AG20443 (cell line): Measurements from ENCODE around the gene VWA7.
"Not testable (repeated sequence)": the region's sequence is repeated elsewhere in the genome, so short reads cannot be mapped to it uniquely, and the experiment has no call there.

Experiments
- DNase-seq: peaks from one replicate; pipeline ENCODE4 v3.0.0; 2012; ENCODE audit warnings: low spot score, mixed read lengths

The VWA7 gene

DNA sequence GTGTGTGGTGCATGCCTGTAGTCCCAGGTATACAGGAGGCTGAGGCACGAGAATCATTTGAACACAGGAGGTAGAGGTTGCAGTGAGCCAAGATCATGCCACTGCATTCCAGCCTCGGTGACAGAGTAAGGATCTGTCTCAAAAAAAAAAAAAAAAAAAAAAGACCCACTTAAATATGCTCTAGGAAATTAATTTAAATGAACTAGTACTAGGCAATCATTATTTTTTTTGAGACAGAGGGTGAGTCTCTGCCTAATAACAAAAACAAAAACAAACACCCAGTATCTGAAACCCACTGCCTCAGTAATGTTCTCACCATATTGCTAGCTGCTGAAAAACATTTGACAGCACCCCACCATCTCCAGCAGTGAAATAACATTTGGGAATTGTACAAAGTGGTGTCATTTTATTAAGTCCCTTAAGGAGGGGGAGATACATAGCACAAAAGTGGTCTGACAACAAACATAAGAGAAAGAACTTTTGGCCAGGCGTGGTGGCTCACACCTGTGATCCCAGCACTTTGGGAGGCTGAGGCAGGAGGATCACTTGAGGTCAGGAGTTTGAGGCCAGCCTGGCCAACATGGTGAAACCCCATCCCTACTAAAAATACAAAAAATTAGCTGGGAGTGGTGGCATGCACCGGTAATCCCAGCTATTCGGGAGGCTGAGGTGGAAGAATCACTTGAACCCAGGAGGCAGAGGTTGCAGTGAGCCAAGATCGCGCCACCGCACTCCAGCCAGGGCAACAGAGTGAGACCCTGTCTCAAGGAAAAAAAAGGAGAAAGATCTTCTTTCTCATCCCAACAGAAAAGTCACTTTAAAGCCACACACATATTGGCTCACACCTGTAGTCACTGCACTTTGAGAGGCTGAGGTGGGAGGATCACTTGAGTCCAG, 24.2 kb upstream of the VWA7 start:
- not testable (repeated sequence) for DNase-seq

DNA sequence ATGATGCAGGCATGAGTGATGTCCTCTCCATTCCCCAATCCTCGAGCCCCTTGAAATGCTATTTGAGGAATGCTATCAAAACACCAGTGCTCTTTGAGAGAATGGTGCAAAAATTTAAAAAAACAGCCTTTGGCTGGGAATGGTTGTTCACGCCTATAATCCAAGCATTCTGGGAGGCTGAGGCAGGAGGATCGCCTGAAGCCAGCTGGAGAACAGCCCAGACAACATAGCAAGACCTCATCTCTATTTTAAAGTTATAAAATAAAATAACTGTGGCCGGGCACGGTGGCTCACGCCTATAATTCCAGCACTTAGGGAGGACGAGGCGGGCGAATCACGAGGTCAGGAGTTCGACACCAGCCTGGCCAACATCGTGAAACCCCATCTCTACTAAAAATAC, 22.7 kb upstream of the VWA7 start:
- no peak for DNase-seq

DNA sequence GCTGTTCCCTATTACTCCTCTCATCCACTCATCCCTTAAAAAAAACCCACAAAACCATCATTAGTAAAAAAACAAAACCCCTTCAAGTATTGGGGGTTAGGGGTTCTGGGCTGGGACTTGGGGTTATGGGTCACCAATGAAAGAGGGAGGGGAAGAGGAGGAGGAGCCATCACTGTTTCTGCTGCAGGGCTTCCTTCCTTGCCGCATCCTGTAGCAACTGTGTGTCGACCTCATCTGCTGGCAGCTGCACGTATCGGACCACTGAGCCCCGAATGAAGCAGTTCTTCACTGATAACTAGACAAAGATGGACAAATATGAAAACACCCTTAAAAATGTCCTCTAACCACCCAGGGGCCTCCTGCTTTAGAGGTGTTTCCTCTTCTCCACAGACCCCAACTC, 20.5 kb upstream of the VWA7 start:
- no peak for DNase-seq

DNA sequence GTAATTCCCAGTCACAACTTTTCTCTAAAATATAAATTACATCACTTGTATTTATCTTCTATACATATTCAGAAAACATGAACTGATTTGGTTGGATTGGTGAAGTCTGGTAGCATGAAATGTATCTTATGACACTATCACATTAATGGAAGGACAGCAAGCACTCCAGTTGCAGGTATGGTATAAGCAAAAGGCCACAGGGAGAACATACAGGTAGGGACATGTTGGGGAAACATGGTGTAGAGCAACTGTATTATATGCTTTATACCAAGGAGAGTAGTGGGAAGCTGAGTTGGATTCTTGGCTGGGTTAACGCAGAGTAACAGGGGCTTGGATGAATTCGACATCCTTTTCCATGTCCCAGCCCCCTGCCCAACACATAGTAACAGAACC, 19.9 kb upstream of the VWA7 start:
- DNase-seq, result no peak

DNA sequence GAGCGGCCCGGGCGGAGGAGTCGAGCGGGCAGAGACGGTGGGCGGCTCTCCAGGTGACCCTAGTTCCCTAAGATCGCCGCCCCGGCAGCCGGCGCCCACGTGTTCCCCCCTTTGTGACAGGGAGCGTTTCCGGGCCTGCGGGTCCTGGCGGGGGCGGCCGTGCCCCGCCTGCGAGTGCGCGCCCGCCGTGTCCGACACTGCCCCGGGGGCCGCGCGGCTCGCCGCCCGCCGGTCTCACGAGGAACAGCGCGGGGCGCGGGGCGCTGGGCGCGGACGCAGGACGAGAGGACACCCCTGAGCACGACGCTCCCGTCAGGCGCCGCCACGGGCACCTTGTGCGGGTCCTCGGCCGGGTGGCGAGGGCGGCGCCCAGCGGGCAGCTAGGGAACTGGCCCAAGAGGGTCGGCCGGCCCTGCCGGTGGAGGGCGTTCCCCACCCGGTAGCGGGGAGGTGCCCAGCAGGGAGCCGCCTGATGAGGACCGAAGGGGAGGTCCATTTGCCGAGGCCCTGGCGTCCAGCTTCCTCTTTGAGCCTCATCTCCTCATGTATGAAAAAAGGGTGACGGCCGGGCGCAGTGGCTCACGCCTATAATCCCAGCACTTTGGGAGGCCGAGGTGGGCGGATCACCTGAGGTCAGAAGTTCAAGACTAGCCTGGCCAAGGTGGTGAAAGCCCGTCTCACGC, 18.6 kb upstream of the VWA7 start, which contains the start of gene VARS1:
TSS of gene VARS1 (minus strand) at position 137 of the 683 bp plus-strand sequence. CDS start 535 bp downstream, outside the sequence.
- DNase-seq, result peak; percentile 97

DNA sequence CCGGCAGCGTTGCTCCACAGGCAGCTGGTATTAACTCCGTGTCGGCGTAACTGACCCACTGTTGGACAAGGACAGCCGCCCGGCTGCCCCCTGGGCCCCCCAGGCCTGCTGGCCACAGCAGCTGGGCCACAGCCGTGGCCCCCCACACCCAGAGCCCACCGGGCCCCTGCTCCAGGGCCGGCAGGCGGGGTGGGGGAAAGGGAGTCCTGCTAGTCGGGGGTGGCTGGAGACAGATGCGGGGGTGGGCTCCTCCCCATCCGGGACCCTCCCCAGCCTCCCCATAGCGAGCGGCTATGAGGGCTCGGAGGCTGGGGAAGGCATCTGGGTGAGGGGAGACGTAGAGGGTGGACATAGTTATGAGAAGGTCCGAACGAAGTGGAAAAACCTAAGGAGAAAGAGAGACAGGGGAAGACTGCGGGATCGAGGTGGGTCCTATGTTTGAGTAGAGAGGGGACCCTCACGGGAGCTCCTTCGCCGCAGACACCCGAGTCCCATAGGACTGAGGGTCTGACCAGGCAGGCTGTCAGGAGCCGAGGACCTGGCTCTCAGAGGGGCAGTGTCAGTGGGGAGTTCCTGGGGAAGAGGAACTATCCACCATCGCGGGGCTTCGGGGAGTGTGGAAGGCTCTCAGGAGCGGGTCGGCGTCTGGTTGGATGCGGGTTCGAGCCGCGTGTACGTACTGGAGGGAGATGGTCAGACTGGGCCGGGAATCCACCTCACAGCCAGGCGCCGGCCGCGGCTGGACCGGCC, 17.9 kb upstream of the VWA7 start:
- peak; percentile 21 for DNase-seq

DNA sequence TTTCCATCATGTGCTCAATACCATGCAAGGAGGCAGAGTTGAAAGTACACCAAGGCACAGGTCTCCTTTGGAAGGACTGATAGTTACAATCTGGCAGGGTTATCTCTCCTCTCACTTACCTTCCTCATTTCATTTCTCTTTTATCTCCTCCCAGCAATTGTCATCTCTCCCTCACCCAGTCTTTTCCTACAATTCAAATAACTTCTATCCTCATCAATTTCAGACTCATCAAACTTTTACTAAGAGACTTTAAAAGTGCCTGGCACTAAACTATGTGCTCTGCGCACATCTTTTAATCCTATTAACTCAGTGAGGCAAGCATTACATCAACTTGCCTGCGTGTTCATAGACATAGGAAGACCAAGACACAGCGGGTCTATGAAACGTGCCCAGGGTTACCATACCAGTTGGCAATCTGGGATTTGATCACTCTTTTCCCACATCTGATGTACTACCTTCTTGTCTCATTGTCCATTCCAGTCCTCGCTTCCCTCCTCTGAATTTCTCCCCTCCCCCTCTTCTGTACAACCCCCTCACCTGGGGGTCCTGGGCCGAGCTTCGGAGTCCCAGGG, 17.3 kb upstream of the VWA7 start:
- DNase-seq, result peak; percentile 43

DNA sequence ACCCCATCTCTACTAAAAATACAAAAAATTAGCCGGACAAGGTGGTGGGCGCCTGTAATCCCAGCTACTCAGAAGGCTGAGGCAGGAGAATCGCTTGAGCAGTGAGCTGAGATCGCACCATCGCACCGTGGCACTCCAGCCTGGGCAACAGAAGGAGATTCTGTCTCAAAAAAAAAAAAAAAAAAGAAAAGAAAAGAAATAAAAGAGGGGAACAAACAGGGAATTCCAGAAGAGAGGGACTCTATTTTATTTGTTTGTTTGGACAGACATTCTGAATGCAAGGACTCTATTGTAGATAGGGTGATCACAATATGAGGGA, 16.8 kb upstream of the VWA7 start:
- DNase-seq, result not testable (repeated sequence)

DNA sequence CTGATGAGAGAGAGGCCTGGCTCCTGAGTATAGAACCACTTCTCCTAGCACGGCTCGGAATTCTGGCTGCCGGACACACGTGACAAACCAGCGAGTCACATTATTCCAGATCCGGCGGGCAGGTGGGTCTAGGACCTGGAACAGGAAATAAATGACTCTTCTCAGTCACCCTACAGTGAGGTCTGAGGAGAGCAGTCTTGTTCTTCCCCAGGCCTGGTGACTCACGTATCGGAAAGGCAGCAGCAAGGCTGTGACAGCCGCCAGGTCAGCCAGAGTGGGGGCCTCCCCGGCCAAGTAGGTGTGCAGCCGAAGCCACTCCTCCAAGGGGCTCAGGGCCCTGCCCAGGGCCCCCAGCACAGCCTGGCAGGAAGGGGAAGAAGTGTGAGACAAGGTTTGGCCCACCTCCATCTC, 15.6 kb upstream of the VWA7 start:
- DNase-seq, result no peak

DNA sequence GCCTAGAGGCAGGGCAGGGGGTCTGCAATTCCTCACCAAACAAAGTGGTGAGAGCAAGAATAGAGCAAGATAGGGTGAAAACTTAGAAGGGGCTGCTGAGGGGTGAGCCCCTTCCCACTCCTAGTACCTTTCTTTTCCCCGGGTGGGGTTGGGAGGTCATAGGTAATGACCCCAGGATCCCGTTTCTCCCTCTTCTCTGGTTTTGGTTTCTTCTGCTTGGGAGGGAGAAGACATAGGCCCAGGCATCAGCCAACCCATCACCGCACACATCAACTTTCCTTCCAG, 14.9 kb upstream of the VWA7 start:
- DNase-seq, result no peak

DNA sequence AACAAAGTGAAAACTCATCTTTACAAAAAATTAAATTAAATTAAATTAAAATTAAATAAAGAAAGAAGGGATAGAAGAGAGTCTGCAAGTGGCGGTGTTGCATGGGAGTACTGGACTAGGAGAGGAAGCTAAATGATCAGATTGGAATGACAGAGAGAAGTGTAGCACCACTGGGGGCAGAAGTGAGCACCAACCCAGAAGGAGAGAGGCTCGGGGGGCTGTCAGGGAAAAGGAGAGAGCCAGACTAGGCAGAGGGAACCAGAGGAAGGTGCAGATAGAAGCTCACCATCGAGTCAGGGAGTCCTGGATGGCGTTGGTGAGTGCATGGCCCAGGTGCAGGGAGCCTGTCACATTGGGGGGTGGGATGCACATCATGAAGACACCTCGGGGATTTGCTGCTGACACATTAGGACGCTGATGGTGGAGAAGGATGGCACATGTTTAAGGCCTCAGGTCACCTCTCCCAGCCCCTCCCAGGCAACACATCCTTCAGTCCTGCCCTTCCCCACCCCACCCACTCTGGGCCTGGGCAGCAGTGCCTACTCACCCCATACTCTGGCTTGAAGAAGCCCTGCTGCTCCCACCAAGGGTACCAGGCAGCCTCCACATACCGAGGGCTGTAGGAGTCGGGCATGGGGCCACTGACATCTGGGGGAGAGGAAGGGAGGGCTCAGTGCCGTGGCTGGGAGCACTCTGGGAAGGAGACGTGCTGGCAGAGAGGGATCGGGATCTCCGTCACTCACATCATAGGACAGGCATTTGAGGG, 14.4 kb upstream of the VWA7 start:
- peak; percentile 82 for DNase-seq

DNA sequence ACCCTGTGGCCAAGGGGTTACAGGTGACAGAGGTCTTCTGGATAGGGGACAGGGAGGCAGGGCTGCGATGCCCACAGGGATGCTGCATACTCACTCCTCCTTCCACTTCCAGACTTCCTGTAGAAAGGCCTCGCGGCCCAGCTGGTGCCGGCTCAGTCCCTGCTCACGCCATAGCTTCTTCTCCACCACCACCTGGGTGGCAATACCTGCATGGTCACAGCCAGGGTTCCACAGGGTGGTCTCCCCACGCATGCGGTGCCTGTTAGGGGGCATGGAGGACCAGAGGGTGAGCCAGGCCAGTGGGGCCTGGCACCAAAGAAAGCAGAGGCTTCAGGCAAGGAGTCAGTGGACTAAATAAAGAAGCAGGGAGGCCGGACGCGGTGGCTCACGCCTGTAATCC, 8.3 kb upstream of the VWA7 start:
- peak; percentile 2 for DNase-seq

DNA sequence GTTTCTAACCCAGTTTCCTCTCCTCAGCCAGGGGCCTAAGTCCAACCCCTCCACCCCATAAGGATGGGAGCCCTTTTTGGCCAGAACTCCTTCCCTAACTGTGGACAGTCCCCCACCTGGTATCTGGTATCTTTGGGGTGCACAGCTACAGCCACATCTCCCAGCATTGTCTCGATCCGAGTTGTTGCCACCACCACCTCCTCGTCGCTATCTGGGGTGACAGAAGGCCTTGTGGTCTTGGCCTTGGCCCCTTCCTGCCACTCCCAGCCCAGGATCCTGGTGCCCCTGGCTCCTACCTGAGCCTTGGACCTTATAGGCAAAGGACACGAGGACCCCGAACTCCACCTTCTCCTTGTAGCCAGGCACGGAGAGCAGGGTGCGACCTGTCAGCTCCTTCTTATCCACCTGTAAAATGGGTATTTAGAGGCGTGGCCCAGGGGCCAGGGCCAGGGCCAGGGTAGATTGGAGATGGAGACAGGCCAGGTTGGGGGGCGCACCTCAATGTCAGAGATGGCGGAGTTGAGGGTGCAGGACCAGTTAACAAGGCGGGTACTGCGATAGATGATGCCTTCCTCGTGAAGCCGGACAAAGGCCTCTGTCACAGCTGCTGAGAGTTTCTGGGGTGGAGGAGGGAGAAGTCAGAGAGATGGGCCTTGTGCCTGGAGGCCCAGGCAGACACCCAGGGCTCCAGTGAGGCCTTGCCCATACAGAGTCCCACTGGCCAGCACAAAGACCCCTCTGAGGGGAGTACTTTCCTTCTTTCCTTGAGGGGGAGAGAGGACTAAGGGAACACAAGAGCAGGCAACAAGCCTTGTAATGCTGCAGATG, 7.2 kb upstream of the VWA7 start:
- no peak for DNase-seq

DNA sequence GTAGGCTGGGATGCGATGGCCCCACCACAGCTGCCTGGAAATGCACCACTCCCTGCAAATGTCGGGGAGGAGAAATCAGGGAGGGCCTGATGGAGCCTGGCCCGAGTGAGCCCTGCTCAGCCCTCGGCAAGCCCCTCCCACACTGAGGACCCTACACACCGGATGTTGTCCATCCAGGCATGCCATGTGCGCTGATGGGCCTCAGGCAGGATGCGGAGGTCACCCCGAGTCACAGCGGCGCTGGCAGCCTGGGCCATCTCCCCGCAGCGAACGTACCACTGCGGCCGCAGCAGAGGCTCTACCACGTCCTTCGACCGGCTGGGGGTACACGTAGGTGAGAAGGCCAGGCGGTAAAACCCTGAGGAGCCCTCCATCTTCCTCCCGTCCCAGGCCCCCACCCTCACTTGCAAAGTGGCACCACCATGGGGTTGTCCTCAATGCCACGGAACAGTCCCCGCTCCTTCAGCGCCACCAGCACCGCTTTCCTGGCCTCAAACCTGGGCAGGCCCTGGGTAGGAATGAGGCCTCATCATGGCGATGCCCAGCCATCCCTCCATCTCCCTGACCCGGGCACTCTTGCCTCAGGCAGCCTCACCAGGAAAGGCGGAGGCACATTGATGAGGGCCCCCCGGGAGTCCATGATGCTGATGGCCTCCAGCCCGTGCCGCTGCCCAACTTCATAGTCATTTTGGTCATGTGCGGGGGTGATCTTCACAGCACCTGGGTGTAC, 5.2 kb upstream of the VWA7 start:
- DNase-seq, result no peak

DNA sequence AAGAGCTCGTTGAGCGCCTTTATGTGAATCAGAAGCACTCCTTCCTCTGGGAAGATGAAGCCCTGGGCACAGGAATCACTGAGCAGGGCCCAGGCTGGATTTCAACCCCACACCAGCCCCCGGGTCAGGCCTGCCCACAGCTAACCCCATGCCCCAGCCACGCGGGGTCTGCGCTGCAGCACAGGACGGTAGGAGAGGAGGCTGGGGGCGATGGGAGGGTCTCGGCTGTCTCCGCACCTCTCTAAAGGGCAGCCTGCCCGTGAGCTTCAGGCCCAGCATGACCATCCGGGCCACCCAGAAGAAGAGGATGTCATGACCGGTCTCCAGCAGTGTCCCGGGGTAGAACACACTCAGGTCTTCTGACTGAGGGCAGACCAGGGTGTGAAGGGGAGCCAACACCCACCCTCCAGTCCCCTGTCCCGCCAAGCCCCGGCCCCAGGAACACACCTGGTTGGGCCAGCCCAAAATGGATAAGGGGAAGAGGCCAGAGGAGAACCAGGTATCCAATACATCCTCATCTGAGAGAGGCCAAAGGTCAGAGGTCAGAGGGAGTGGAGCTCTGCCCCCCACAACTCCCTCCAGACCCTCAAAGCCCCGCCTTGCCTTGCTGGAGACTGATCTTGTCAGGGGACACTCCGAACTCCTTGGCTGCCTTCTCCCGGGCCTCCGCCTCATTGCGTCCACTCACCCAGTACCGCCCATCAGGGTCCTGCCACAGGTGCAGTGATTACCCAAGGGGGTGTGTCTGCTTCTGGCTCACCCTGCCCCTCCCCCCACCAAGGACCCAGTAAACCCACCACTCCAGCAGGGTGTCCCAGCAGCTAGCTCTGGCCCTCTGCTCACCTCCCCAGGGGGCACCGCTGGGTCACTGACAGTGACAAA, 4.4 kb upstream of the VWA7 start:
- DNase-seq, result no peak

DNA sequence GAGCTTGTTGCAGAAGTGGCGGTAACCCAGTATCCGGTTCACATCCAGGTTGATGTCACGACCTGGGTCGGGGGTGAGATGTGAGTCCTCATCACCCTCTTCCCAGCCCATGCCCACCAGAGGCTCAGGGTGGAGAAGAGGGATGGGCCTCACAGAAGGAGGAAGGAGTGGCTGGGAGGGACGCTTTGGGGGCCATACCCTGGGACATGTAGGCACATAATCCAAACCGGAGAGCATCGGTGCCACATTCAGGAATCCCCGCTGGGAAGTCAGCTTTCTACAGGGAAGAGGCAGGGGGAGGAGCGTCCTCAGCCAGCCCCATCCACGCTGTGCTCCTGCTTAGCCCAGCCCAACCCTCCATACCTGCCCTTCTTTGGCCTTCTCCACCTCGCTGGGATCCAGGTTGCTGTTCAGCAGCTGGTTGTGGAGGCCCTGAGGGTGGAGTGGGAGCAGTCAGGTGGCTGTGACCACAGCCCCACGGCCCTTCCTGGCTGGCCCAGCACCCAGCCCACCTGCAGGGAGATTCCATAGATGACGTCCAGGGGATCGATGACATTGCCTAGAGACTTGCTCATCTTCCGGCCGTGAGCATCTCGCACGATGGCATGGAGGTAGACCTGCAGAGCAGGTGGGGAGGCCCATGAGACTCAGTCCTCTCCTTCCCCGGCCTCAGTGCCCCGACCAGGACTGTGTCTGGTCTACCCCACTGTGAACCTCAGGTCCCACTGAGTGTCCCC, 3.5 kb upstream of the VWA7 start:
- no peak for DNase-seq

DNA sequence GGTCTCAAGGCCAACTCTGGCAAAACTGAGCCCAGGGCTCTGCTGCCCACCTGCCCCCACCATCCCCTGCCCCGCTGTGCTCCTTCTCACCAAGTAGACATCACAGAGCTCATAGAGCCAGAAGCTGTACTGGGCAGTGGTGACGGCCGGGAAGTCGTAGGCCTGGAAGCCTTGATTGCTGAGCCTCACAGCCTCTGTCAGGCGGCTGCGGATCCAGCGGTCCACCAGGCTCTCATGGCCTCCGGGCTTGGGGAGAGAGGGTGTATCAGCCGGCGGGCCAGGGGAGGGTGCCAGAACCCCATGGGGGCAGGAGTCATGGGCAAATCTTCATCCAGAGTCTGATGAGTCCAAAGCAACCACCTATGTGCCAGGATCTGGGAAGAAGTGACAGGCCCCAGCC, 2.8 kb upstream of the VWA7 start:
- no peak for DNase-seq

DNA sequence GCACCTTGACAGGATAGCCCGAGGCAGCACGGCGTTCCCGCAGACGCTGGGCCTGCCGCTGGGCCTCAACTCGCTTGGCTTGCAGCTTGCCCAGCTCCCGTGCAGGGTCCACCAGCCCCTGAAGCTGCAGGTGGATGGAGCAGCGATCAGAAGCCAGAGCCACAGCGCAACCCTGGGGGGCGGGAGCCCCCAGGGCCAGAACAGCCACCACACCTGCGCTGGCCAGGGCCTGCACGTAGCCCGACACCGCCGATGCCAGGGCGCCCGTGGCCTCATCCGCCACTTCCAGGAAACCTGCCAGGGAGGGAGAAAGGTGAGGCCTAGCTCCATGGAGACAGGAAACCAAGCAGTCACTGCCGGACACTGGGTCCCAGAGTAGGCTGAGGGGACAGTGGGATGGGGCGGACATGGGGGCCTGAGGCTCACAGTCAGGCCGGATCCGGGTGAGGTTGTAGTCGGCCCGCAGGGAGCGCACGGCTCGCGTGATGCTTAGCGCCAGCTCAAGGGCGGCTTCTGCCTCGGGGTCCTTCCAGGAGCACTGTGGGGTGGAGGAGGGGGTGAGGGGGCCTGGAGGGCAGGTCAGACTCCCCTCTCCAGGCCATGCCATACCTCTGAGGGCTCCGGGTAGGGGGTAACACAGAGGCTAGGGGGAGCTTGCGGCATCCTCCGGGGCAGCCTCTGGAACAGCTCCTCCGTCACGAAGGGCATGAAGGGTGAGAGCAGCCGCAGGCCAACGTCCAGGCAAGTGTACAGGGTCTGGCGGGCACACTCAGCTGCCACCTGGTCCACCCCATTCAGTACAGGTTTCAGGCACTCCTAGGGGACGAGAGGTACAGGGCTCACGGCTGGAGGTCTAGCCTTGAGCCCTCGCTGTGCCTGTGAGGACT, 2.1 kb upstream of the VWA7 start:
- no peak for DNase-seq
